OCI-LY3 (cell line): ENCODE measurements around the gene ZNF521.

Source experiments
- H2AFZ ChIP-seq: fragments of 200-600, 300-600 bp; shearing (Covaris generic); 2 replicates; pipeline ENCODE4 v1.6.0; 2014; ENCODE audit warnings: antibody characterized with exemption, low read depth, low read length
- H3K27ac ChIP-seq: fragments of 200-600, 300-600 bp; sonication (generic); 2 replicates; pipeline ENCODE4 v1.5.1; 2014; ENCODE audit warnings: mild to moderate bottlenecking, low read length, moderate library complexity, mixed read lengths
- H3K27me3 ChIP-seq: fragments of 200-600, 300-600 bp; sonication (generic); 2 replicates; pipeline ENCODE4 v1.6.1; 2014; ENCODE audit warnings: low read depth, low read length, mixed read lengths
- H3K36me3 ChIP-seq: fragments of 200-600, 300-600 bp; sonication (generic); replicated peaks from 2 replicates; pipeline ENCODE3; 2014; ENCODE audit warnings: low read depth, low read length, mixed read lengths
- H3K4me1 ChIP-seq: fragments of 300-600, 200-600 bp; sonication (generic); 2 replicates; pipeline ENCODE4 v1.6.1; 2014; ENCODE audit warnings: low read length, mixed read lengths
- H3K4me2 ChIP-seq: fragments of 200-600, 300-600 bp; sonication (generic); 2 replicates; pipeline ENCODE4 v1.6.1; 2014; ENCODE audit warnings: low read length, mixed read lengths
- H3K4me3 ChIP-seq: fragments of 300-600, 200-600 bp; sonication (generic); 2 replicates; pipeline ENCODE4 v1.5.1; 2014; ENCODE audit warnings: antibody characterized with exemption, mild to moderate bottlenecking, low read length, moderate library complexity
- H3K79me2 ChIP-seq: fragments of 300-600, 200-600 bp; shearing (Covaris generic); 2 replicates; pipeline ENCODE4 v1.6.1; 2014; ENCODE audit warnings: mild to moderate bottlenecking, low read length, mixed read lengths
- H3K9ac ChIP-seq: fragments of 300-600, 200-600 bp; shearing (Covaris generic); 2 replicates; pipeline ENCODE4 v1.6.0; 2014; ENCODE audit warnings: mild to moderate bottlenecking, low read length, moderate library complexity
- H3K9me3 ChIP-seq: fragments of 200-600, 300-600 bp; shearing (Covaris generic); 2 replicates; pipeline ENCODE4 v1.6.1; 2014; ENCODE audit warnings: low read length, mixed read lengths; ENCODE audit not compliant: insufficient read depth
- H4K20me1 ChIP-seq: fragments of 200-600, 300-600 bp; sonication (generic); 2 replicates; pipeline ENCODE4 v1.6.1; 2016; ENCODE audit warnings: low read length, mixed read lengths; ENCODE audit not compliant: insufficient read depth
- EZH2phosphoT487 ChIP-seq: fragments of 200-600 bp; shearing (Covaris generic); IDR thresholded peaks from 2 replicates; pipeline ENCODE4 v1.6.1; 2018; ENCODE audit warnings: antibody characterized with exemption, mixed run types, low read depth
- TF ChIP-seq, protein P1 (sequence below): fragments of 200-600, 300-600 bp; sonication (generic); IDR thresholded peaks from 2 replicates; pipeline ENCODE4 v1.5.1; 2014; ENCODE audit warnings: antibody characterized with exemption, low read length, low read depth

ZNF521 gene

DNA sequence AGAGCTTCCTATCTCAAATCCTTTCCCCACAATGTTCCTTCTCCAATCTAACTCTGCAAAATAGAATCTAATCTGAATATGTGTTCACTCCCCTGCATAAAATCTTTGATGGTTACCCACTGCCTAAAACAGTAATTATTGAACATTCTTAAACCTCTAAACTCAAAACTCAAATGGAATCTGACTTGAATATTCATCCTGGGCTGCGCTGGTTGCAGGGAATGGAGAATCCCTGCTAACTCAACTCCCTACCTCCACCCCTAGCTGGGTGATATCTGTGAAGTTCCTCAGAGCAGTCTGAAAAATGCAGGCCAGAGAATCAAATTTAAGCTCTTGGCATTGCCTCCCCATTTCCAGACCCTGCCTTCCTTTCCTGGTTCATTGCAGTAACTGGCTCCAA is 44.8 kb downstream of the ZNF521 start:
- no peak overlapping the region for H3K9ac ChIP-seq
- TF ChIP-seq EZH2phosphoT487 = no peak
- TF ChIP-seq, protein P1, sequence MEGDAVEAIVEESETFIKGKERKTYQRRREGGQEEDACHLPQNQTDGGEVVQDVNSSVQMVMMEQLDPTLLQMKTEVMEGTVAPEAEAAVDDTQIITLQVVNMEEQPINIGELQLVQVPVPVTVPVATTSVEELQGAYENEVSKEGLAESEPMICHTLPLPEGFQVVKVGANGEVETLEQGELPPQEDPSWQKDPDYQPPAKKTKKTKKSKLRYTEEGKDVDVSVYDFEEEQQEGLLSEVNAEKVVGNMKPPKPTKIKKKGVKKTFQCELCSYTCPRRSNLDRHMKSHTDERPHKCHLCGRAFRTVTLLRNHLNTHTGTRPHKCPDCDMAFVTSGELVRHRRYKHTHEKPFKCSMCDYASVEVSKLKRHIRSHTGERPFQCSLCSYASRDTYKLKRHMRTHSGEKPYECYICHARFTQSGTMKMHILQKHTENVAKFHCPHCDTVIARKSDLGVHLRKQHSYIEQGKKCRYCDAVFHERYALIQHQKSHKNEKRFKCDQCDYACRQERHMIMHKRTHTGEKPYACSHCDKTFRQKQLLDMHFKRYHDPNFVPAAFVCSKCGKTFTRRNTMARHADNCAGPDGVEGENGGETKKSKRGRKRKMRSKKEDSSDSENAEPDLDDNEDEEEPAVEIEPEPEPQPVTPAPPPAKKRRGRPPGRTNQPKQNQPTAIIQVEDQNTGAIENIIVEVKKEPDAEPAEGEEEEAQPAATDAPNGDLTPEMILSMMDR = no peak

DNA sequence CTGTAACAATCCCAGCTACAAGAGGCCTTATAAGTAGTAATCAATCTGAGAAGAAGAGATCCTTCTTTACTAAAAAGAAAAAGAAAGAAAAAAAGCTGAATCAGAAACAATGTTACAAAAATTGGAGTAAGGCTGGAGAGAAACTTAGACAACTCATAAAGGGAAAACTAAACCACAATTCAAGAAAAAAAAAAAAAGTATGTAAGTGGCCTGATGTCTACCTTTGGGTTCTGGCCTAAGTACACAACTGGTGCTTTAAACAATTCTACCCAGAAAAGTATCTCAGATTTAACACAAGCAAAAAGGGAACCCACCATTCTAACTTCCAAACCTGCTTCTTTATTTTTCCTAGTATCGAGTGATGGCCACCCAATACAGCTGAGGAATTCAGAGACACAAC is 45.3 kb downstream of the ZNF521 start:
- H3K9me3 ChIP-seq = no peaks in the 10 kb centered on the region
- no peak overlapping the region for H3K9ac ChIP-seq
- no peak for TF ChIP-seq EZH2phosphoT487
- TF ChIP-seq, protein P1 = no peak
- no peaks in the 10 kb centered on the region for H4K20me1 ChIP-seq
- H3K4me1 ChIP-seq = no peaks in the 10 kb centered on the region
- no peaks in the 10 kb centered on the region for H3K27me3 ChIP-seq
- no peaks in the 10 kb centered on the region for H3K36me3 ChIP-seq
- H3K4me3 ChIP-seq = no peak overlapping the region
- H3K27ac ChIP-seq = no peak overlapping the region
- no peak overlapping the region for H2AFZ ChIP-seq
- H3K4me2 ChIP-seq = no peak overlapping the region
- no peaks in the 10 kb centered on the region for H3K79me2 ChIP-seq

More for the DNA sequence above, 44.8 kb downstream of the ZNF521 start:
- Histone ChIP-seq H3K36me3 (no peaks in the 10 kb centered on the region), H3K27me3 (no peaks in the 10 kb centered on the region), H4K20me1 (no peaks in the 10 kb centered on the region), H3K4me1 (no peaks in the 10 kb centered on the region), H3K4me2 (no peak overlapping the region), H3K9me3 (no peaks in the 10 kb centered on the region), H3K27ac (no peak overlapping the region), H2AFZ (no peak overlapping the region), H3K79me2 (no peaks in the 10 kb centered on the region), H3K4me3 (no peak overlapping the region)

DNA sequence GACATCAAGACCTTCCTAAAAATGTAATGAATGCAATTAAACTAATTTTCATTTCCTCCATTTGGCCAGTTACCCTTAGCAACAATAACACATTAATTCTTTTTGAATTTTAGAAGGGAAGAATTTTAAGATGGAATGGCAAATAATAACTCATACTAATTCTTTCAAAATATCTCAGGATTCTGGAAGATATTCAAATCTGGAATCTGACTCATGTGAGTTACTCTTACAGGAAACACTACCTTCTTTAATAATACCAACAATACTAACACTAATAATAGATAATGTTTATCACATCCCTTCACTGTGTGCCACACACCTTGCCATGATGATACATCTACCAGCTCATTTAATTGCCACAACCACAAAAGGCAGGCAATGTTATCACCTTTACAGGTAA is 46.4 kb downstream of the ZNF521 start:
- Histone ChIP-seq H3K4me2 (no peak overlapping the region), H3K36me3 (no peaks in the 10 kb centered on the region), H3K9ac (no peak overlapping the region), H3K27me3 (no peaks in the 10 kb centered on the region), H3K9me3 (no peaks in the 10 kb centered on the region), H3K4me1 (no peaks in the 10 kb centered on the region), H3K79me2 (no peaks in the 10 kb centered on the region), H3K27ac (no peak overlapping the region), H4K20me1 (no peaks in the 10 kb centered on the region), H2AFZ (no peak overlapping the region), H3K4me3 (no peak overlapping the region)
- TF ChIP-seq EZH2phosphoT487 = no peak
- TF ChIP-seq, protein P1 = no peak

DNA sequence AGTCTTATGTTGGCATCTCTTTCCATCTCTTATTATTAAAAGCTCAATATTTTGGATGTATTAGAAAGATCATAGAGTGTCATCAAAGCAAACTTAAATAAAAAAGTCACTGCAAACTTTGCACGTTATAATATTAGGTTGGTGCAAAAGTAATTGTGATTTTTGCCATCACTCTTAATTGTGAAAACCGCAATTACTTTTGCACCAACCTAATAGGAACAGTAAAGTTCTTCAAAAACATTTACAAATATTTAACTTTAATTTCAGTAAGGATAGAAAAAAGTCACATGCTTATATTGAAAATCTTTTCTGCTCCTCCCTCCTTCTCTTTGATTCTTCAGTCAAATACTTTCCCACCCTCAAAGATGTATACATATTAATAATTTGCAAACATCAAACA is 51.5 kb downstream of the ZNF521 start:
- no peak overlapping the region for H3K4me2 ChIP-seq
- no peak overlapping the region for H3K9ac ChIP-seq
- TF ChIP-seq, protein P1 = no peak
- no peak for TF ChIP-seq EZH2phosphoT487
- no peak overlapping the region for H3K4me3 ChIP-seq
- no peaks in the 10 kb centered on the region for H3K4me1 ChIP-seq
- H3K27ac ChIP-seq = no peak overlapping the region
- H3K27me3 ChIP-seq = no peaks in the 10 kb centered on the region
- H3K9me3 ChIP-seq = no peaks in the 10 kb centered on the region
- H4K20me1 ChIP-seq = no peaks in the 10 kb centered on the region
- H3K36me3 ChIP-seq = no peaks in the 10 kb centered on the region
- no peaks in the 10 kb centered on the region for H3K79me2 ChIP-seq
- H2AFZ ChIP-seq = no peak overlapping the region
